SH-SY5Y (cell line): Measurements from ENCODE around the gene A2ML1.

ENCODE experiments used
- GATA2 ChIP-seq: IDR thresholded peaks from 2 replicates; pipeline ENCODE4 v1.6.1; 2011; ENCODE audit warnings: mild to moderate bottlenecking, low read depth, low read length
- GATA3 ChIP-seq: IDR thresholded peaks from 2 replicates; pipeline ENCODE4 v1.6.1; 2011; ENCODE audit warnings: low read depth, mild to moderate bottlenecking, low read length, moderate library complexity

A2ML1 gene

GRCh38 chr12:8916154-8916553 lies 93.7 kb downstream of the A2ML1 start:
- no peak for TF ChIP-seq GATA3
- TF ChIP-seq GATA2 = no peak

- TF ChIP-seq GATA2 (no peak), GATA3 (no peak)
Observed at GRCh38 chr12:8917031-8917430, 94.6 kb downstream of the A2ML1 start.

GRCh38 chr12:8917751-8918150 lies 95.3 kb downstream of the A2ML1 start:
- TF ChIP-seq GATA3 = no peak
- TF ChIP-seq GATA2 = no peak

GRCh38 chr12:8922544-8922943 lies 100.1 kb downstream of the A2ML1 start:
- TF ChIP-seq GATA2 = no peak
- no peak for TF ChIP-seq GATA3
